Osteocyte (in vitro differentiated cells): Measurements from ENCODE around the gene MAPRE2. TPM values are rescaled to one million over a fixed set of nuclear protein-coding genes. Genes with fewer than 3 reads are reported as not detected.

Experiments
- DNase-seq: peaks from one replicate; pipeline ENCODE4 v3.0.0; 2021; ENCODE audit warnings: mixed read lengths; ENCODE audit not compliant: unreplicated experiment; ENCODE audit errors: extremely low spot score
- H3K27ac Mint-ChIP-seq: one replicate; pipeline ENCODE4 v1.8.0; 2021; ENCODE audit warnings: mild to moderate bottlenecking, mixed read lengths; ENCODE audit not compliant: unreplicated experiment
- H3K27me3 Mint-ChIP-seq: one replicate; pipeline ENCODE4 v1.8.0; 2021; ENCODE audit warnings: mixed read lengths; ENCODE audit not compliant: unreplicated experiment
- H3K36me3 Mint-ChIP-seq: one replicate; pipeline ENCODE4 v1.8.0; 2021; ENCODE audit warnings: mixed read lengths; ENCODE audit not compliant: unreplicated experiment
- H3K4me1 Mint-ChIP-seq: one replicate; pipeline ENCODE4 v1.8.0; 2021; ENCODE audit warnings: mixed read lengths; ENCODE audit not compliant: unreplicated experiment
- H3K4me3 Mint-ChIP-seq: one replicate; pipeline ENCODE4 v1.8.0; 2021; ENCODE audit warnings: mild to moderate bottlenecking, moderate library complexity, mixed read lengths; ENCODE audit not compliant: unreplicated experiment
- H3K9me3 Mint-ChIP-seq: one replicate; pipeline ENCODE4 v1.8.0; 2021; ENCODE audit warnings: mixed read lengths; ENCODE audit not compliant: unreplicated experiment
- total RNA-seq: library from RNA; stranded (reverse); gene quantifications from 2 replicates; pipeline ENCODE4 v1.2.1, GENCODE V29; 2021
- TF ChIP-seq, protein P1 (sequence below): fragments of 200-600 bp; sonication (generic); IDR thresholded peaks from 2 replicates; pipeline ENCODE4 v1.5.0; 2021; ENCODE audit warnings: antibody characterized with exemption, mild to moderate bottlenecking, moderate library complexity

Gene MAPRE2
- total RNA-seq, 1 donor from 2014 or later: 50.0 TPM

DNA sequence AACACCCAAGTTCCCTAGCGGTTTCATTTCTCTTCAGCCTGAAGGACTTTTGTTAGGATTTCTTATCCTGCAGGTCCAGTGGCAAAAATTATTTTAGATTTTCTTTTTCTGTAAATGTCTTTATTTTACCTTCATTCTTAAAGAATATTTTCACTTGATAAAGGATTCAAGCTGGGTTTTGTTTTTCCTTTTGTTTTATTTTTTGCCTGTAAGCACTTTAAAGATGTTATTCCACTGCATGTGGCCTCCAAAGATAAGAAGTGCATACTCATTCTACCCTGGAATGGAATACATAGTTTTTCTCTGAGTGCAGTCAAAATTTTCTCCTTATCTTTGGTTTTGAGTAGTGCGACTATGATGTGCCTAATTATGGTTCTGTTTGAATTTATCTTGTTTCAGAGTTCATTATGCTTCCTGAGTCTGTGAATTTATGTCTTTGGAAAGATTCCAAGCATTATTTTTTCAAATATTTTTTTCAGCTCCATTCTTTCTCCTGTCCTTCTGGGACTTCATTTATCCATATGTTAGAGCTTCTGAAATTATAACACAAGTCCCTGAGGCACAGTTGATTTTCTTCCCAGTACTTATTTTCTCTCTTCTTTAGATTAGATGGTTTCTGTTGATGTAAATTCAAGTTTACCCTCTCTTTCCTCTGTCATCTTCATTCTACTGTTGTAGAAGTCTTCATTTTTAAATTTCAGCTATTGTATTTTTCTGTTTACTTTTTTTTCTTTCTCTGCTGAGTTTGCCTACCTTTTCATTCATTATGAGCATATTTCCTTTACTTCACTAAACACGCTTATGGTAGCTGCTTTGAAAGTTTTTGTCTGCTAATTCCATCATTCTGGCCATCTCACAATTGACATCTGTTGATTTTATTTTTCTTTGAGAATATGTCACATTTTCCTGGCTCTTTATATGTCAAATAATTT is 69.6 kb downstream of the MAPRE2 start:
- H3K4me3 Mint-ChIP-seq: no peak overlapping the region
- TF ChIP-seq, protein P1, sequence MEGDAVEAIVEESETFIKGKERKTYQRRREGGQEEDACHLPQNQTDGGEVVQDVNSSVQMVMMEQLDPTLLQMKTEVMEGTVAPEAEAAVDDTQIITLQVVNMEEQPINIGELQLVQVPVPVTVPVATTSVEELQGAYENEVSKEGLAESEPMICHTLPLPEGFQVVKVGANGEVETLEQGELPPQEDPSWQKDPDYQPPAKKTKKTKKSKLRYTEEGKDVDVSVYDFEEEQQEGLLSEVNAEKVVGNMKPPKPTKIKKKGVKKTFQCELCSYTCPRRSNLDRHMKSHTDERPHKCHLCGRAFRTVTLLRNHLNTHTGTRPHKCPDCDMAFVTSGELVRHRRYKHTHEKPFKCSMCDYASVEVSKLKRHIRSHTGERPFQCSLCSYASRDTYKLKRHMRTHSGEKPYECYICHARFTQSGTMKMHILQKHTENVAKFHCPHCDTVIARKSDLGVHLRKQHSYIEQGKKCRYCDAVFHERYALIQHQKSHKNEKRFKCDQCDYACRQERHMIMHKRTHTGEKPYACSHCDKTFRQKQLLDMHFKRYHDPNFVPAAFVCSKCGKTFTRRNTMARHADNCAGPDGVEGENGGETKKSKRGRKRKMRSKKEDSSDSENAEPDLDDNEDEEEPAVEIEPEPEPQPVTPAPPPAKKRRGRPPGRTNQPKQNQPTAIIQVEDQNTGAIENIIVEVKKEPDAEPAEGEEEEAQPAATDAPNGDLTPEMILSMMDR: no peak
- H3K9me3 Mint-ChIP-seq: peaks cover 3% of the 10 kb centered on the region
- peaks cover 8% of the 10 kb centered on the region for H3K36me3 Mint-ChIP-seq
- no peak overlapping the region for H3K27ac Mint-ChIP-seq
- DNase-seq: no peak
- H3K27me3 Mint-ChIP-seq: no peaks in the 10 kb centered on the region
- peaks cover 10% of the 10 kb centered on the region for H3K4me1 Mint-ChIP-seq

DNA sequence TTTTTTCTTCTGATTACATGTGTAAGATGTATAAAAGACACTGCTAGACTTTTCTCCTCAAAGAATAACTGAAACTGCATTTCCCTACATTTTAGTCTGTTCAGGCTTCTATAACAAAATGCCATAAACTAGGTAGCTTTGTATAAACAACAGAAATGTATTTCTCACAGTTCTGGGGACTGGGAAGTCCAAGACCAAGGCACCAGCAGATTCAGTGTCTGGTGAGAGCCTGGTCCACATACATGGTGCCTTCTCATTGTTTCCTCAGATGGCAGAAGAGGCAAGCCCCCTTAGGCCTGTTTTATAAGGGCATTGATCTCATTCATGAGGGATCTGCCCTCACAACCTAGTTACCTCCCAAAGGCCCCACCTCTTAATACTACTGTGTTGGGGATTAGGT is 71.5 kb downstream of the MAPRE2 start:
- TF ChIP-seq, protein P1: no peak
- H3K27ac Mint-ChIP-seq: no peak overlapping the region
- H3K27me3 Mint-ChIP-seq: no peaks in the 10 kb centered on the region
- no peak for DNase-seq
- H3K9me3 Mint-ChIP-seq: peaks cover 3% of the 10 kb centered on the region
- peaks cover 21% of the 10 kb centered on the region for H3K4me1 Mint-ChIP-seq
- H3K4me3 Mint-ChIP-seq: no peak overlapping the region
- H3K36me3 Mint-ChIP-seq: peaks cover 7% of the 10 kb centered on the region

DNA sequence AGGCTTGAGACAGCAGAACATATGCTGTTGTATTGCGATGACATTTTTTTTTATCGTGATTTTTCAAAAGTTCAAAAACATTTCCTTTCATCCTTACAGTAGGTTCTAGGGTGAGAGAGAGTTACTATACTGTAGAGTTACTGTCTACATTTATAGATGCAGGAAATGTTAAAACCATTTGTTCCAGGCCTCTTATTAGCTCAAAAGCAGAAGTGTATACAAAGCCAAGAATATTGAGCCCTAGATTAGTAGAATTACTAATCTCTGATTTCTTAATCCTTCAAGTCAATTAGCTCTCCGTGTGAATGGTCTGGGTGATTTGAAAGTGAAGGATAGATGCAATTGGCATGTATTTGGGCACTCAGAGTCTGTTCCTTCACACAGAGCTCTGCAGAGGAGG is 73.1 kb downstream of the MAPRE2 start:
- H3K27ac Mint-ChIP-seq: no peak overlapping the region
- H3K36me3 Mint-ChIP-seq: peaks cover 2% of the 10 kb centered on the region
- peaks cover 37% of the 10 kb centered on the region for H3K4me1 Mint-ChIP-seq
- no peaks in the 10 kb centered on the region for H3K27me3 Mint-ChIP-seq
- no peak for DNase-seq
- H3K9me3 Mint-ChIP-seq: peaks cover 3% of the 10 kb centered on the region
- TF ChIP-seq, protein P1: no peak
- no peak overlapping the region for H3K4me3 Mint-ChIP-seq

DNA sequence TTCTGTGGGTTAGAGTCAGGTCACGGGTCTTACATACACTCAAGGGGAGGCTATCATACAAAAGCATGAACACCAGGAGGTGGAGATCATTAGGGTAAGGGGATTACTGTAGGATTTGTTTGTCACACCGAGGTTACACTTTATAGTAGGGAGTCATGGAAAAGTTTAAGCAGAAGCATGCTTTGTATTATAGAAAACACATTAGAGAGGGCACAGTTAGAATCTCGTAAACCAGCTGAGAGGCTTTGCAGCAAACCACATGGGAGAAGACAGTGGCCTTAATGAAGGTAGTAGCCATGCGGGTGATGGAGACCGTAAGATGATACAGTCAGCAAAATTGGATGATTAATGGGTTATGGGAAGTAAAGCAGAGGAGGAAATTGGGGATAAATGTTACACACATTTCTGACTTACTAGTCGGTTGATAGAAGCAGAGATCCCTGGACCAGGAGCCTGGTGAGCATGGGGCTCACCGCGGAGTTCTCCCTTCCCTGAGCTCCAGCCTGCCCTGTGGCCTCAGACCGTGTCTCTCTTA is 75.6 kb downstream of the MAPRE2 start:
- Mint-ChIP-seq H3K27ac (peak overlapping the region; percentile 90), H3K4me1 (peaks cover 28% of the 10 kb centered on the region), H3K27me3 (no peaks in the 10 kb centered on the region), H3K4me3 (no peak overlapping the region), H3K36me3 (peaks cover 5% of the 10 kb centered on the region), H3K9me3 (no peaks in the 10 kb centered on the region)
- DNase-seq: no peak
- TF ChIP-seq, protein P1: no peak

DNA sequence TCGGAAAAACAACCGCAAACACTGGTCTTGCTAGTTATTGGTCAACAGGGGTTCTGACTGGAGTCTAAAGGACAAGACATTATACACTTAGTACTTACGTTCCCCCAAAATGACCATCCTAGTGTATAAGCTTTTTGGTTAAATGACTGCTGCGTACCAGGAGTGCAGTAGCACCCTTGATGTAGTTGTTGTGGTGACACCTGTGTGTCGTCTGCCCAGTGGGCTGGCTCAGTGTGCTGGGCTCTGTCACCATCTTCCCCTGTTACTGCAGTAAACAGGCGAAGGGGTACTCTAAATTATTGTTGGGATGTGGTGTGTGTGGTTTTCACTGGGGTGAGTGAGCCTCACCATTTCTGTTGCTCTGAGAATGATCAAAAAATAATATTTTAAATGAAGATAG is 76.2 kb downstream of the MAPRE2 start:
- no peaks in the 10 kb centered on the region for H3K9me3 Mint-ChIP-seq
- DNase-seq: no peak
- TF ChIP-seq, protein P1: no peak
- peaks cover 3% of the 10 kb centered on the region for H3K36me3 Mint-ChIP-seq
- peaks cover 28% of the 10 kb centered on the region for H3K4me1 Mint-ChIP-seq
- peak overlapping the region; percentile 90 for H3K27ac Mint-ChIP-seq
- H3K4me3 Mint-ChIP-seq: no peak overlapping the region
- H3K27me3 Mint-ChIP-seq: no peaks in the 10 kb centered on the region
